ENCODE results near the gene CCDC74A.
"Not testable (repeated sequence)": the region's sequence is repeated elsewhere in the genome, so short reads cannot be mapped to it uniquely, and the experiment has no call there.

- not testable (repeated sequence) for TF ChIP-seq OSR1 (CRISPR knock-in tag; IDR thresholded peaks at IDR 0.05); TCF4 (CRISPR knock-in tag; IDR thresholded peaks at IDR 0.05; ENCODE audit: borderline replicate concordance); TSHZ2 (CRISPR knock-in tag; IDR thresholded peaks at IDR 0.05); ZFP3 (CRISPR knock-in tag; IDR thresholded peaks at IDR 0.05); SNAI2 (CRISPR knock-in tag; IDR thresholded peaks at IDR 0.05)
Measured at GRCh38 chr2:131492015-131492417, 35.7 kb upstream of the CCDC74A start, which contains the start of gene MZT2A.
